Neural cell (in vitro differentiated cells): Measurements from ENCODE around the gene CIITA. TPM values are rescaled to one million over a fixed set of nuclear protein-coding genes. Genes with fewer than 3 reads are reported as not detected.

ENCODE experiments used
- H2AFZ ChIP-seq: fragments of 200-600, 300-800 bp; sonication (generic), shearing (Covaris generic); 2 replicates; pipeline ENCODE4 v1.6.0; 2014; ENCODE audit warnings: low read depth, mild to moderate bottlenecking, antibody characterized with exemption, low read length, moderate library complexity
- H3F3A ChIP-seq: fragments of 200-600 bp; shearing (Covaris generic); 2 replicates; pipeline ENCODE4 v1.6.1; 2016; ENCODE audit warnings: mild to moderate bottlenecking, moderate library complexity, mixed read lengths, antibody characterized with exemption, low read length; ENCODE audit not compliant: insufficient read depth, poor library complexity, severe bottlenecking
- H3K27ac ChIP-seq: fragments of 200-600, 300-800 bp; sonication (generic), shearing (Covaris generic); 2 replicates; pipeline ENCODE4 v1.5.1; 2014; ENCODE audit warnings: mild to moderate bottlenecking, low read length, moderate library complexity
- H3K27me3 ChIP-seq: fragments of 300-800, 200-600 bp; sonication (generic), shearing (Covaris generic); 2 replicates; pipeline ENCODE4 v1.6.0; 2014; ENCODE audit warnings: mild to moderate bottlenecking, low read depth, low read length, moderate library complexity; ENCODE audit not compliant: insufficient read depth
- H3K36me3 ChIP-seq: fragments of 300-800, 200-600 bp; sonication (generic), shearing (Covaris generic); 2 replicates; pipeline ENCODE4 v1.5.1; 2014; ENCODE audit warnings: mild to moderate bottlenecking, antibody characterized with exemption, low read length, moderate library complexity; ENCODE audit not compliant: insufficient read depth
- H3K4me2 ChIP-seq: fragments of 300-800, 200-600 bp; sonication (generic), shearing (Covaris generic); 2 replicates; pipeline ENCODE4 v1.6.0; 2014; ENCODE audit warnings: mild to moderate bottlenecking, low read length
- H3K4me3 ChIP-seq: fragments of 300-800, 200-600 bp; sonication (generic), shearing (Covaris generic); 2 replicates; pipeline ENCODE4 v1.5.1; 2014; ENCODE audit warnings: mild to moderate bottlenecking, low read length, moderate library complexity
- H3K79me2 ChIP-seq: fragments of 200-600 bp; shearing (Covaris generic); replicated peaks from 2 replicates; pipeline ENCODE4 v1.6.0; 2014; ENCODE audit warnings: mild to moderate bottlenecking, low read length, moderate library complexity; ENCODE audit not compliant: insufficient read depth
- H3K9ac ChIP-seq: fragments of 300-800, 200-600 bp; sonication (generic), shearing (Covaris generic); 2 replicates; pipeline ENCODE4 v1.6.1; 2016; ENCODE audit warnings: mild to moderate bottlenecking, low read length, mixed read lengths
- H3K9me2 ChIP-seq: fragments of 200-600 bp; shearing (Covaris generic); 2 replicates; pipeline ENCODE4 v1.6.1; 2016; ENCODE audit warnings: mild to moderate bottlenecking, low read length, mixed read lengths; ENCODE audit not compliant: insufficient read depth
- H3K9me3 ChIP-seq: fragments of 200-600, 300-800 bp; sonication (generic), shearing (Covaris generic); 2 replicates; pipeline ENCODE4 v1.6.1; 2016; ENCODE audit warnings: mild to moderate bottlenecking, mixed run types, low read length, moderate library complexity, mixed read lengths
- H4K20me1 ChIP-seq: fragments of 200-600 bp; shearing (Covaris generic); 2 replicates; pipeline ENCODE4 v1.6.1; 2016; ENCODE audit warnings: mild to moderate bottlenecking, mixed run types; ENCODE audit not compliant: insufficient read depth
- EP300 ChIP-seq: fragments of 450-650 bp; conservative IDR thresholded peaks from 2 replicates; pipeline ENCODE4 v1.6.1; 2014; ENCODE audit warnings: antibody characterized with exemption, mild to moderate bottlenecking, moderate library complexity; ENCODE audit not compliant: poor library complexity, severe bottlenecking
- EZH2 ChIP-seq: fragments of 200-600, 300-800 bp; shearing (Covaris generic), sonication (generic); IDR thresholded peaks from 2 replicates; pipeline ENCODE4 v1.6.1; 2014; ENCODE audit warnings: antibody characterized with exemption, low read length, borderline replicate concordance, mild to moderate bottlenecking; ENCODE audit not compliant: insufficient read depth, poor library complexity, severe bottlenecking
- MXI1 ChIP-seq: fragments of 450-650 bp; conservative IDR thresholded peaks from 2 replicates; pipeline ENCODE4 v1.6.1; 2014; ENCODE audit warnings: antibody characterized with exemption, mild to moderate bottlenecking; ENCODE audit not compliant: poor library complexity, severe bottlenecking
- POLR2AphosphoS5 ChIP-seq: IDR thresholded peaks from 2 replicates; pipeline ENCODE4 v1.6.1; 2012
- RAD21 ChIP-seq: fragments of 450-650 bp; conservative IDR thresholded peaks from 2 replicates; pipeline ENCODE4 v1.6.1; 2014; ENCODE audit warnings: antibody characterized with exemption, mild to moderate bottlenecking, moderate library complexity
- SMC3 ChIP-seq: fragments of 450-650 bp; conservative IDR thresholded peaks from 2 replicates; pipeline ENCODE4 v1.6.1; 2014; ENCODE audit warnings: antibody characterized with exemption, mild to moderate bottlenecking, moderate library complexity; ENCODE audit not compliant: poor library complexity
- TAF1 ChIP-seq: IDR thresholded peaks from 2 replicates; pipeline ENCODE4 v1.6.1; 2012; ENCODE audit warnings: low read depth
- polyA plus RNA-seq: library from polyadenylated mRNA; depleted of rRNA; stranded (reverse); fragments of >200 nt; gene quantifications from 2 replicates; pipeline ENCODE4 v1.2.3, GENCODE V29; 2014
- TF ChIP-seq, protein P1 (sequence below): fragments of 450-650 bp; IDR thresholded peaks from 2 replicates; pipeline ENCODE4 v1.5.1; 2014; ENCODE audit warnings: antibody characterized with exemption, mild to moderate bottlenecking, moderate library complexity; ENCODE audit not compliant: poor library complexity, severe bottlenecking
- TF ChIP-seq, protein P2 (sequence below): IDR thresholded peaks from 2 replicates; pipeline ENCODE4 v1.6.1; 2012; ENCODE audit warnings: borderline replicate concordance

CIITA gene
- polyA plus RNA-seq, 1 donor from 2014 or later = not detected

DNA sequence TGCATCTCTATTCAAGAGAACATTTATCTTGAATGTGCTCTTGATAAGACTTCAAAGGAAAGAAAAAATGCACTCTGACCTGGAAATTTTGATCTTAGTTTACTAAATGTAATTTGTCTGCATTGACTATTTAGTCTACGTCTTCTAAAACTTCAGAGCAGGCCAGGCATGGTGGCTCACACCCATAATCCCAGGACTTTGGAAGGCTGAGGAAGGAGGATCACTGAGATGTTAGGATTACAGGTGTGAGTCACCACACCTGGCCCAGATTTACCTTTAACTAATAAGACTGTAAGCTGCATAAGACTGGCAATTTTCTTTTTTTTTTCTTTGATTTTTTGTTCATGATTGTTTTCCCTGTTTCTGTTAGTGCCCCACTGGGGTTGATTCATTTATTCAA, 18.8 kb upstream of the CIITA start:
- Histone ChIP-seq H3K4me3 (no peak overlapping the region), H3K27ac (no peak overlapping the region)

DNA sequence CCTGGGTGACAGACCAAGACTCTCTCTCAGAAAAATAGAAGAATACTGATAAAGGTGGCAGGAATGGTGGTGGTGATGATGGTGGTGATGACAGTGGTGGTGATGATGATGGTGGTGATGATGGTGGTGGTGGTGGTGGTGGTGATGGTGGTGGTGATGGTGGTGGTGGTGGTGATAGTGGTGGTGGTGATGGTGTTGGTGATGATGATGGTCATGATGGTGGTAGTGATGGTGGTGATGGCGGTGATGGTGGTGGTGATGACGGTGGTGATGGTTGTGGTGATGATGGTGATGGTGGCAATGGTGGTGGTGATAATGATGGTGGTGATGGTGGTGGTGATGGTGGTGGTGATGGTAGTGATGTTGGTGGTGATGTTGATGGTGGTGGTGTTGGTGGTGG, 18.0 kb upstream of the CIITA start:
- no peaks in the 10 kb centered on the region for H3K36me3 ChIP-seq
- no peaks in the 10 kb centered on the region for H3K79me2 ChIP-seq
- TF ChIP-seq, protein P1, sequence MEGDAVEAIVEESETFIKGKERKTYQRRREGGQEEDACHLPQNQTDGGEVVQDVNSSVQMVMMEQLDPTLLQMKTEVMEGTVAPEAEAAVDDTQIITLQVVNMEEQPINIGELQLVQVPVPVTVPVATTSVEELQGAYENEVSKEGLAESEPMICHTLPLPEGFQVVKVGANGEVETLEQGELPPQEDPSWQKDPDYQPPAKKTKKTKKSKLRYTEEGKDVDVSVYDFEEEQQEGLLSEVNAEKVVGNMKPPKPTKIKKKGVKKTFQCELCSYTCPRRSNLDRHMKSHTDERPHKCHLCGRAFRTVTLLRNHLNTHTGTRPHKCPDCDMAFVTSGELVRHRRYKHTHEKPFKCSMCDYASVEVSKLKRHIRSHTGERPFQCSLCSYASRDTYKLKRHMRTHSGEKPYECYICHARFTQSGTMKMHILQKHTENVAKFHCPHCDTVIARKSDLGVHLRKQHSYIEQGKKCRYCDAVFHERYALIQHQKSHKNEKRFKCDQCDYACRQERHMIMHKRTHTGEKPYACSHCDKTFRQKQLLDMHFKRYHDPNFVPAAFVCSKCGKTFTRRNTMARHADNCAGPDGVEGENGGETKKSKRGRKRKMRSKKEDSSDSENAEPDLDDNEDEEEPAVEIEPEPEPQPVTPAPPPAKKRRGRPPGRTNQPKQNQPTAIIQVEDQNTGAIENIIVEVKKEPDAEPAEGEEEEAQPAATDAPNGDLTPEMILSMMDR = no peak
- TF ChIP-seq RAD21 (no peak), SMC3 (no peak), TAF1 (no peak), EZH2 (no peak), POLR2AphosphoS5 (no peak), MXI1 (no peak), EP300 (no peak)
- no peaks in the 10 kb centered on the region for H3K9me2 ChIP-seq
- H3K4me2 ChIP-seq = no peak overlapping the region
- H3K9ac ChIP-seq = no peak overlapping the region
- H3K4me3 ChIP-seq = no peak overlapping the region
- H3F3A ChIP-seq = no peaks in the 10 kb centered on the region
- no peak overlapping the region for H2AFZ ChIP-seq
- H3K27me3 ChIP-seq = no peaks in the 10 kb centered on the region
- H4K20me1 ChIP-seq = no peaks in the 10 kb centered on the region
- H3K27ac ChIP-seq = no peak overlapping the region
- no peaks in the 10 kb centered on the region for H3K9me3 ChIP-seq

More for the DNA sequence above, 18.8 kb upstream of the CIITA start:
- H3K9me2 ChIP-seq = no peaks in the 10 kb centered on the region
- no peak overlapping the region for H3K4me2 ChIP-seq
- no peaks in the 10 kb centered on the region for H3K79me2 ChIP-seq
- H3K9ac ChIP-seq = no peak overlapping the region
- TF ChIP-seq TAF1 (no peak), POLR2AphosphoS5 (no peak)
- H3K27me3 ChIP-seq = no peaks in the 10 kb centered on the region
- no peaks in the 10 kb centered on the region for H3F3A ChIP-seq
- H2AFZ ChIP-seq = no peak overlapping the region
- H3K36me3 ChIP-seq = no peaks in the 10 kb centered on the region
- no peaks in the 10 kb centered on the region for H4K20me1 ChIP-seq
- H3K9me3 ChIP-seq = no peaks in the 10 kb centered on the region

DNA sequence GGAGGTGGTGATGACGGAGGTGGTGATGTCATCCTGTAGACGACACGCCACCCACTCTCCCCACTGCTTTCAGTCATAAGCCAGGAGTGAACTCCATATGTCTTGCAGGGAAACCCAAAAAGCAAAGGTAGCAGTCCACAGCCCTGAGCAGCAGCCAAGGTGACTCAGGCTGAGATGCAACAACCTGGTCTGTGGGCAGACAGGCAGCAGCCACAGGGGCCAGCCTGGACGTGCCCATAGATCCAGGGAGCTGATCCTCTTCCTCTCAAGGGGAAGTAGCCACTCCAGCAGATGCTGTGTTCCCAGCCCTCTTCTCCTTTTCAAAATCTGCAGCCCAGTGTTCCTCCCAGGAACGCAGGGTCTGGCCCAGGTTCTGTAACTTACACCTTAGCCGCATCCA, 17.3 kb upstream of the CIITA start:
- Histone ChIP-seq H3K4me3 (no peak overlapping the region), H4K20me1 (no peaks in the 10 kb centered on the region), H3K9me3 (no peaks in the 10 kb centered on the region), H2AFZ (no peak overlapping the region), H3K9me2 (no peaks in the 10 kb centered on the region), H3K27ac (no peak overlapping the region), H3K79me2 (no peaks in the 10 kb centered on the region), H3K27me3 (no peaks in the 10 kb centered on the region), H3F3A (no peaks in the 10 kb centered on the region), H3K36me3 (no peaks in the 10 kb centered on the region), H3K9ac (no peak overlapping the region), H3K4me2 (no peak overlapping the region)
- TF ChIP-seq, protein P2, sequence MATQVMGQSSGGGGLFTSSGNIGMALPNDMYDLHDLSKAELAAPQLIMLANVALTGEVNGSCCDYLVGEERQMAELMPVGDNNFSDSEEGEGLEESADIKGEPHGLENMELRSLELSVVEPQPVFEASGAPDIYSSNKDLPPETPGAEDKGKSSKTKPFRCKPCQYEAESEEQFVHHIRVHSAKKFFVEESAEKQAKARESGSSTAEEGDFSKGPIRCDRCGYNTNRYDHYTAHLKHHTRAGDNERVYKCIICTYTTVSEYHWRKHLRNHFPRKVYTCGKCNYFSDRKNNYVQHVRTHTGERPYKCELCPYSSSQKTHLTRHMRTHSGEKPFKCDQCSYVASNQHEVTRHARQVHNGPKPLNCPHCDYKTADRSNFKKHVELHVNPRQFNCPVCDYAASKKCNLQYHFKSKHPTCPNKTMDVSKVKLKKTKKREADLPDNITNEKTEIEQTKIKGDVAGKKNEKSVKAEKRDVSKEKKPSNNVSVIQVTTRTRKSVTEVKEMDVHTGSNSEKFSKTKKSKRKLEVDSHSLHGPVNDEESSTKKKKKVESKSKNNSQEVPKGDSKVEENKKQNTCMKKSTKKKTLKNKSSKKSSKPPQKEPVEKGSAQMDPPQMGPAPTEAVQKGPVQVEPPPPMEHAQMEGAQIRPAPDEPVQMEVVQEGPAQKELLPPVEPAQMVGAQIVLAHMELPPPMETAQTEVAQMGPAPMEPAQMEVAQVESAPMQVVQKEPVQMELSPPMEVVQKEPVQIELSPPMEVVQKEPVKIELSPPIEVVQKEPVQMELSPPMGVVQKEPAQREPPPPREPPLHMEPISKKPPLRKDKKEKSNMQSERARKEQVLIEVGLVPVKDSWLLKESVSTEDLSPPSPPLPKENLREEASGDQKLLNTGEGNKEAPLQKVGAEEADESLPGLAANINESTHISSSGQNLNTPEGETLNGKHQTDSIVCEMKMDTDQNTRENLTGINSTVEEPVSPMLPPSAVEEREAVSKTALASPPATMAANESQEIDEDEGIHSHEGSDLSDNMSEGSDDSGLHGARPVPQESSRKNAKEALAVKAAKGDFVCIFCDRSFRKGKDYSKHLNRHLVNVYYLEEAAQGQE = no peak
- TF ChIP-seq EP300 (no peak), SMC3 (no peak), RAD21 (no peak), POLR2AphosphoS5 (no peak), MXI1 (no peak), EZH2 (no peak), TAF1 (no peak)
- TF ChIP-seq, protein P1 = no peak
